ENCODE results near the gene UBE2R2.

DNA sequence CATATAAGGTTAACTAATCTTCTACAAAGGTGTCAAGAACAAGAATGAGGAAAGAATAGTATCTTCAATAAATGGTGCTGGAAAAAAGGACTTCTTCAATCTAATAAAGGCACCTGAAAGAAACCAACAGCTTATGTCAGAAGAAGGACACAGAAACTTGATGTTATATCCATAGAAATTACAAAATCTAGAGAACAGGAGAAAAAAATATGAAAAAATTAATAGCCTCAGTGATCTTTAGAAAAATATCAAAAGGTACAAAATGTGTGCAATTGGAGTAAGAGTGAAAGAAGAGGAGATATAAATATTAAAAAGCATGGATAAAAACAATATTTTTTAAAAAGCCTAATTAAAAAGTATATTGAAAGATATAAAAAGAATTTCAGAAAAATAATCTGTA is 40.4 kb upstream of the UBE2R2 start:
- no peak for TF ChIP-seq POLR2A (IDR thresholded peaks at IDR 0.05)
- TF ChIP-seq, protein P1, sequence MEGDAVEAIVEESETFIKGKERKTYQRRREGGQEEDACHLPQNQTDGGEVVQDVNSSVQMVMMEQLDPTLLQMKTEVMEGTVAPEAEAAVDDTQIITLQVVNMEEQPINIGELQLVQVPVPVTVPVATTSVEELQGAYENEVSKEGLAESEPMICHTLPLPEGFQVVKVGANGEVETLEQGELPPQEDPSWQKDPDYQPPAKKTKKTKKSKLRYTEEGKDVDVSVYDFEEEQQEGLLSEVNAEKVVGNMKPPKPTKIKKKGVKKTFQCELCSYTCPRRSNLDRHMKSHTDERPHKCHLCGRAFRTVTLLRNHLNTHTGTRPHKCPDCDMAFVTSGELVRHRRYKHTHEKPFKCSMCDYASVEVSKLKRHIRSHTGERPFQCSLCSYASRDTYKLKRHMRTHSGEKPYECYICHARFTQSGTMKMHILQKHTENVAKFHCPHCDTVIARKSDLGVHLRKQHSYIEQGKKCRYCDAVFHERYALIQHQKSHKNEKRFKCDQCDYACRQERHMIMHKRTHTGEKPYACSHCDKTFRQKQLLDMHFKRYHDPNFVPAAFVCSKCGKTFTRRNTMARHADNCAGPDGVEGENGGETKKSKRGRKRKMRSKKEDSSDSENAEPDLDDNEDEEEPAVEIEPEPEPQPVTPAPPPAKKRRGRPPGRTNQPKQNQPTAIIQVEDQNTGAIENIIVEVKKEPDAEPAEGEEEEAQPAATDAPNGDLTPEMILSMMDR (IDR thresholded peaks at IDR 0.05): no peak

Data from upper lobe of left lung (tissue), 4 donors.